Choroid plexus epithelial cell (primary cell): Measurements from ENCODE around the gene TSC2.
A peak's percentile ranks its signal among the peaks of the same experiment; 100 is the strongest.
"Not testable (repeated sequence)": the region's sequence is repeated elsewhere in the genome, so short reads cannot be mapped to it uniquely, and the experiment has no call there.

ENCODE experiments used
- DNase-seq: peaks from one replicate; pipeline ENCODE4 v3.0.0-alpha.2; 2010; ENCODE audit warnings: low read depth
- H3K4me3 ChIP-seq: 2 replicates; pipeline ENCODE4 v1.5.1; 2011; ENCODE audit warnings: low read depth, mild to moderate bottlenecking, control low read depth, low read length, moderate library complexity
- CTCF ChIP-seq: conservative IDR thresholded peaks from 2 replicates; pipeline ENCODE4 v1.5.1; 2011; ENCODE audit warnings: low read depth, mild to moderate bottlenecking, control low read depth, inconsistent platforms, low read length, moderate library complexity

TSC2 gene

GRCh38 chr16:2122429-2122828 is 74.6 kb downstream of the TSC2 start:
- no peak overlapping the region for H3K4me3 ChIP-seq
- no peak for TF ChIP-seq CTCF
- DNase-seq: no peak

GRCh38 chr16:2122934-2123683 is 75.3 kb downstream of the TSC2 start:
- DNase-seq, H3K4me3 ChIP-seq: not testable (repeated sequence)

GRCh38 chr16:2123706-2124376 is 76.1 kb downstream of the TSC2 start:
- not testable (repeated sequence) for DNase-seq, H3K4me3 ChIP-seq

GRCh38 chr16:2124377-2124693 is 76.5 kb downstream of the TSC2 start:
- not testable (repeated sequence) for DNase-seq, H3K4me3 ChIP-seq

- H3K4me3 ChIP-seq: peak overlapping the region; percentile 14
- DNase-seq: peak; percentile 44
Observed at GRCh38 chr16:2124694-2125444, 77.1 kb downstream of the TSC2 start.

- DNase-seq, H3K4me3 ChIP-seq: not testable (repeated sequence)
Observed at GRCh38 chr16:2125609-2126008, 77.8 kb downstream of the TSC2 start.

- H3K4me3 ChIP-seq, DNase-seq: not testable (repeated sequence)
Observed at GRCh38 chr16:2126161-2126743, 78.5 kb downstream of the TSC2 start.

- not testable (repeated sequence) for DNase-seq
Observed at GRCh38 chr16:2126928-2127556, 79.3 kb downstream of the TSC2 start.

GRCh38 chr16:2127630-2128280 is 80.0 kb downstream of the TSC2 start:
- peak; percentile 65 for DNase-seq
- not testable (repeated sequence) for H3K4me3 ChIP-seq

More at GRCh38 chr16:2126928-2127556, 79.3 kb downstream of the TSC2 start:
- not testable (repeated sequence) for H3K4me3 ChIP-seq

GRCh38 chr16:2129251-2129650 is 81.5 kb downstream of the TSC2 start:
- not testable (repeated sequence) for H3K4me3 ChIP-seq
- DNase-seq: peak; percentile 60

GRCh38 chr16:2129890-2130447 is 82.2 kb downstream of the TSC2 start:
- not testable (repeated sequence) for DNase-seq, H3K4me3 ChIP-seq

GRCh38 chr16:2133797-2134196 is 86.0 kb downstream of the TSC2 start:
- not testable (repeated sequence) for DNase-seq
- peak overlapping the region; percentile 10 for H3K4me3 ChIP-seq

- not testable (repeated sequence) for DNase-seq
- peak overlapping the region; percentile 57 for H3K4me3 ChIP-seq
Observed at GRCh38 chr16:2135071-2135470, 87.3 kb downstream of the TSC2 start.

GRCh38 chr16:2135770-2136490 is 88.1 kb downstream of the TSC2 start, which contains the start of gene PKD1:
TSS of gene PKD1 (minus strand) at chr16:2135898. CDS start at chr16:2135689, 209 bp downstream.
- DNase-seq: peak; percentile 97
- peak within 1 kb of the TSS; percentile 57 for H3K4me3 ChIP-seq
